ENCODE data around the gene SLC25A29.

DNA sequence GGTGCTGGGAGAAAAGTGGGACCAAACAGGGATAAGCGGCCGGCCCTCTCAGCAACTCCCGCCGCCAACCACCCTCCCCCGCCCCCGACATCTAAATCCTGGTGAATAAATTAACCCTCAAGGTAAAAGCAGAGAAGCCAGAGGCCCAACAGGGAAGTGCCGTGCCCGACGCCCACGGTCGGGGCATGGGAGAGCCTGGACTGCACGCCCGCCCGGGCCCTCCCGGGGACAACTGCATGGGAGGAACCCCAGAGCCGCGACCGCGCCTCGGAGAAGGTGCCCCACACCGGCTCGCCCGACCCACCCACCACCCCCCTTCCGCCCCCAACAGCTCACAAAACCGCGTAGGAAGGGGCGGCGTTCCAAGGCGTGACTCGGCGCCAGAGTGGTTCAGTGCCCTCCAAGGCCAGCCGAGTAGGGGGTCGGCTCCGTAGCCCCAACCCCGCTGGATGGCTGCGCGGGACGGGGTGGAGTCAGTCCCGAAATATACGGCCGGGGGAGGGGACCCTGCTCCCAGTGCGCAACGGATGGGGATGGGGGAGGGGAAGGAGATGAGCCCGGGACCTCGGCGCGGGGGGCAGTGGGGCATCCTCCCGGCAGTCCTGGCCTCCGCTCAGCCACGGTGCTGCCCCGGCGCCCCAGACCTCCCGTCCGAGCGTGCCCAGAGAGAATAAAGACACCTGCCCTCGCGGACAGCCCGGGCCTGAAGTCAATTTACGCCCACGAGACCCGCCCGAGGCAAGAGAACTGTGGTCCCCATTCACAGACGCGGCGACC, 732 bp downstream of the SLC25A29 start:
- TF ChIP-seq, protein P1, sequence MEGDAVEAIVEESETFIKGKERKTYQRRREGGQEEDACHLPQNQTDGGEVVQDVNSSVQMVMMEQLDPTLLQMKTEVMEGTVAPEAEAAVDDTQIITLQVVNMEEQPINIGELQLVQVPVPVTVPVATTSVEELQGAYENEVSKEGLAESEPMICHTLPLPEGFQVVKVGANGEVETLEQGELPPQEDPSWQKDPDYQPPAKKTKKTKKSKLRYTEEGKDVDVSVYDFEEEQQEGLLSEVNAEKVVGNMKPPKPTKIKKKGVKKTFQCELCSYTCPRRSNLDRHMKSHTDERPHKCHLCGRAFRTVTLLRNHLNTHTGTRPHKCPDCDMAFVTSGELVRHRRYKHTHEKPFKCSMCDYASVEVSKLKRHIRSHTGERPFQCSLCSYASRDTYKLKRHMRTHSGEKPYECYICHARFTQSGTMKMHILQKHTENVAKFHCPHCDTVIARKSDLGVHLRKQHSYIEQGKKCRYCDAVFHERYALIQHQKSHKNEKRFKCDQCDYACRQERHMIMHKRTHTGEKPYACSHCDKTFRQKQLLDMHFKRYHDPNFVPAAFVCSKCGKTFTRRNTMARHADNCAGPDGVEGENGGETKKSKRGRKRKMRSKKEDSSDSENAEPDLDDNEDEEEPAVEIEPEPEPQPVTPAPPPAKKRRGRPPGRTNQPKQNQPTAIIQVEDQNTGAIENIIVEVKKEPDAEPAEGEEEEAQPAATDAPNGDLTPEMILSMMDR (IDR thresholded peaks at IDR 0.05): no peak
- no peak for TF ChIP-seq EP300 (IDR thresholded peaks at IDR 0.05)
